GM18519 (cell line): ENCODE results near the gene WSB2.
"Not testable (repeated sequence)": the region's sequence is repeated elsewhere in the genome, so short reads cannot be mapped to it uniquely, and the experiment has no call there.

ENCODE experiments used
- ATAC-seq: cut with Tn5 transposase; IDR thresholded peaks from one replicate; pipeline ENCODE4 v1.9.1; 2021; ENCODE audit warnings: mild to moderate bottlenecking, moderate library complexity; ENCODE audit not compliant: unreplicated experiment, low FRiP score

The WSB2 gene

GRCh38 chr12:118061011-118061872 lies at the start of gene WSB2:
TSS of gene WSB2 (minus strand) at chr12:118061179. CDS start at chr12:118061048, 131 bp downstream.
- ATAC-seq, result no peak

DNA sequence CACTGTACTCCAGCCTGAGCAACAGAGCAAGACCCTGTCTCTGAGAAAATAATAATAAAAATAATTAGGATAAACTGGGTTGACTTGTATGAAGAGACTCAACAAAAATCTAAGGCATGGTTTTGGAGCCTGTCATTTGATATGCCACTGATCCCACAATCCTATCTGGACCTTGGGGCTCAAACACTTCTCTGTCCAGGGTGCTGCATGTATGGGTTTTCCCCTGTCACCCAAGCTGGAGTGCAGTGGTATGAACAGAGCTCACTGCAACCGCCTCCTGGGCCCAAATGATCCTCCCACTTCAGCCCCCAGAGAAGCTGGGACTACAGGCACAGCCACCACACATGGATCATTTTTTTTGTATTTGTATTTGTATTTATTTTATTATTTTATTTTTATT lies 48.1 kb upstream of the WSB2 start:
- ATAC-seq, result no peak

DNA sequence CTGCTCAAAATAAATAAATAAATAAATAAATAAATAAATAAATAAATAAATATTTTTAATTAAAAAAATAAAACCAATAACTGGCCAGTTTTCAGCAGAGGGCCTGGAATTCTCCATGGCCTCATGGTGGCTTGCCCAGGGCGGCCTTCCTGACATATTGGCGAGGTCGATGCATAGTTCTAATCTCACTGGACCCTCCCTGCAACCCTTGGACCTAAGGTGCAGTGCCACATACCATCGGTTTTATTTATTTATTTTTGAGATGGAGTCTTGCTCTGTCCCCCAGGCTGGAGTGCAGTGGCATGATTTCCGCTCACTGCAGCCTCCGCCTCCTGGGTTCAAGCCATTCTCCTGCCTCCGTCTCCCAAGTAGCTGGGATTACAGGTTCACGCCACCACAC lies 46.7 kb upstream of the WSB2 start:
- no peak for ATAC-seq

- no peak for ATAC-seq
Measured at GRCh38 chr12:118107011-118107410, 46.0 kb upstream of the WSB2 start.

DNA sequence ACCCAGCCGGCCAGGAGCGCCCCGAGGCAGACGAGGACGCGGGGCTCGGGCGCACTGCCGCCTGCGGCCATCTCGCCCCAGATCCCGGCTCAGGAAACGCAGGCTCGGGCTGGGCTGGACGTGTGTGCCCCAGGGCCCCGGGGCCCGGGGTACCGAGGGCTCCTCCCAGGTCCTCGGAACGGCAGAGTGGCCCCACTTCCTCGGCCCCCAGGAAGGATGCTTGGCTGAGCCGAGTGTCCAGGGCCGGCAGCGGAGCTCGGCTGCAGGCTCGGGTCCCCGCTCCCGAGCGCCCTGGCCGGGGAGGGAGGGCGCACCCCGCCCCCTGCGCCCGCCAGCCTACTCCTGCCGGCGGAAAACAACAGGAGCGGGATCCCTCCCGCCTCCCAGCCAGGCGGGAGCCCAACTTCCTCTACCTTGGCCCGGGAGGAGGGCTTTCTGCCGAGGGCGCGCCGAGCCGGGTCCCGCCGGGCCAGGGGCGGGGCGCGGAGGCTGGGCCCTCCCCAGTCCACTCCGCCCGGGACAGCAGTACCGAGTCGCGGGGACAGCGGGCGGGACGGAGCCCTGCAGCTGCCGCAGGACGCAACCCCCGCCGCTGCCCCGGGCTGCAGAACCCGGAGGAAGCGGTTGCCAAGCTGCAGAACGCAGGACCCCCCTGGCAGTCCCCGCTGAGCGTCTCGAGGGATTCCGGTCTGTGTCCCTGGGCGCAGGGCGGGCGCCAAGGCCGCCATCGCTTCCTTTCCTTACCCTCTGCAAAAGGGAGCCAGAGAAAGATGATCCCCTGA lies 42.8 kb upstream of the WSB2 start, which contains the start of gene VSIG10:
Gene VSIG10, minus strand, starts transcription at position 411 of the 782 bp plus-strand sequence. Its CDS starts 340 bp downstream, at position 71.
- no peak for ATAC-seq

DNA sequence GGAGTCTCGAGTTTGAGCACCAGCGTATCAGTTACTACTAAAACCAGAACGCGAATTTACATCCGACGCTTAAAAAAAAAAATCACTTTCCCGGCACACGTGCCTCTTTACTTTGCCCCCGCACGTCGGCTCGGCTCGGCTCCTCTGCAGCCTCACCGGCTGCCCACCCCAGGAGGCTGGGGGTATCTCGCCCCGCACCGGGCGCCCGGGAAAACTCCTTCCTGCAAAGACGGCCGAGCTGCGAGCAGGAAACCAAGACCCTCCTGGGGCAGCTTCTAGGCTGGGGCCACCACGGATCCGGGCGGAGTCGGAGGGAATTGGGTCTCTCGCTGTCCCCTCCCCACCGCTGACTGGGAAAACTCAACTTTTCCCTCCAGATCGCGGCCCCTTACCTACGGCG lies 42.2 kb upstream of the WSB2 start:
- no peak for ATAC-seq

GRCh38 chr12:118102609-118103008 lies 41.6 kb upstream of the WSB2 start:
- no peak for ATAC-seq

- no peak for ATAC-seq
Measured at GRCh38 chr12:118102070-118102469, 41.1 kb upstream of the WSB2 start.

DNA sequence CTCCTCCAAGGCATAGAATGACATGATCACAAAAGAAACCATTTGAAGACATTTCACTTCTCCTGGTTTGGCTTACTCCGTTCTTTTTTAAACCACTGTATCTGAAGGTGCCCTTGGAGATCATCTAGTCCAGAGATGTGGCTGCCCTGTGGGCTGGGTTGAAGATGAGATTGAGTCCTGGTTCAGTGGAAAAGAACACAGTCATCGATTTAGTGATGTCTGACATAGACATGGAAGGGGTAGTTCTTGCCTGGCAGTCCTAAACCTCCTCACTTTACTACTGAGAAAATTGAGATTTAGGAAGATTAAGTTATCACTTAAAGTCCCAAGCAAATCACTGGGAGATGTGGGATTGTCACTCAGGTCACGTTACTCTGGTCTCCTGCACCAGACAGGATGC lies 40.1 kb upstream of the WSB2 start:
- ATAC-seq, result no peak

GRCh38 chr12:118098911-118099671 lies 38.1 kb upstream of the WSB2 start:
- no peak for ATAC-seq

GRCh38 chr12:118098401-118098800 lies 37.4 kb upstream of the WSB2 start:
- no peak for ATAC-seq

DNA sequence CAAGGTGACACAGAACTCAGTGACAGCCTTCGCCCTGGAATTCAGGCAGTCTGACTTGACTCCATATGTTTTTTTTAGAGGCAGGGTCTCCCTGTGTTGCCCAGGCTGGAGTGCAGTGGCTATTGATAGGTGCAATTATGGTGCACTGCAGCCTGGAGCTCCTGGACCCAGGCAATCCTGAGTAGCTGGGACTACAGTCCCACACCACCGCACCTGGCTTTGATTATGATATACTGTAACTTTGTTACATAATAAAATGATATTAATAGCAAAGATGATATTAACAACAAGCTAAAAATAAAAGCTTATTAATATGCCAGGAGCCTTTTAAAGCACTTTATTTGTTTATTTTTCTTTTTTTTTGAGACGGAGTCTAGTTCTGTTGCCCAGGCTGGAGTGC lies 33.1 kb upstream of the WSB2 start:
- no peak for ATAC-seq

GRCh38 chr12:118089782-118090181 lies 28.8 kb upstream of the WSB2 start:
- no peak for ATAC-seq

- ATAC-seq, result no peak
Measured at GRCh38 chr12:118082161-118082560, 21.2 kb upstream of the WSB2 start.

GRCh38 chr12:118081521-118081920 lies 20.5 kb upstream of the WSB2 start:
- ATAC-seq, result not testable (repeated sequence)

DNA sequence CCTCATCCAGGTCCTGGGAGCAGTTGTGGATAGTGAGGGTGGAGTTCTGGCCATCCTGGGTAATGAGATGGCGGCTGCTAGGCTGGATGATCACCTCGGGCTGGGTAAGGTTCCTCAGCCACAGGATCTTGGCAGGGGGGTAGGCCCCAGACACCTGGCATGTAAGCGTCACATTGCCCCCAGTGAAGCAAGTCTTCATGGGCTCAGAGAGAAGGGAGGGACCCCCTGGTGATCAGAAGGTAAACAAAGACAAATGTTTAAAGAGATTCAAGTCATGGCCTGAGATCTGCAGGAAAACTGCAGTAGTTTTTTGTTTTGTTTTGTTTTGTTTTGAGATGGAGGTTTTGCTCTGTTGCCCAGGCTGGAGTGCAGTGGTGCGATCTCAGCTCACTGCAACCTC lies 12.8 kb upstream of the WSB2 start:
- ATAC-seq, result no peak

- ATAC-seq, result no peak
Measured at GRCh38 chr12:118070650-118071049, 9.7 kb upstream of the WSB2 start.

DNA sequence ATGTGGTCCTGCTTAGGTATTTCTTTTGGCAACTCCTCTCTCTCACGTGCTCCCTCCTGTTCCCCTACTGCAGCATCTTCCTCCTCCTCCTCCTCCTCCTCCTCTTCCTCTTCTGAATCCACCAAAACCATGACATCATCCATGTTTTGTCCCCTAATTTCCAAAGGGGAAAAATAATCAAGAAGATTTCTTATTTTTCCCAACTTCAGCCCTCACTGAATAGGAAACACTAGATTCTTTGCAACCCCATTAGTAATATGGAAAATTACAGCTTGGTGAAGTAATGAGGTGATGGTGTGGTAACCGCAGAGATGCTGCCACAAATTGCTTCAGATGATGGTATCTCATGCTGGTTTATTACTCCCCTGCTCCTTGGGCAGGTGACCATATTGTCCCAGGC lies 7.5 kb upstream of the WSB2 start:
- ATAC-seq, result no peak

GRCh38 chr12:118065380-118065779 lies 4.4 kb upstream of the WSB2 start:
- ATAC-seq, result no peak

GRCh38 chr12:118064608-118065007 lies 3.6 kb upstream of the WSB2 start:
- no peak for ATAC-seq
